Natural killer cell (primary cell): ENCODE results near the gene PPL. TPM values are rescaled to one million over a fixed set of nuclear protein-coding genes. Genes with fewer than 3 reads are reported as not detected.

Experiments
- ATAC-seq, 3 donors: fragments of 150-1000 bp in 2 of 3; fragments of 200-7000 bp in 1 of 3; cut with Tn5 transposase; 1 replicate in 1 of 3; 2 replicates in 2 of 3; pipeline ENCODE4 v1.10.0; 2021; ENCODE audit warnings: mild to moderate bottlenecking in 2 of 3, moderate library complexity in 2 of 3
- DNase-seq, 2 donors: peaks; one replicate each; pipeline versions ENCODE4 v3.0.0 to v3.0.0-alpha.2; 2013 to 2021; ENCODE audit warnings: mixed read lengths in 1 of 2
- H3K27ac ChIP-seq: one replicate; pipeline ENCODE4 v1.5.1; 2013; ENCODE audit warnings: mild to moderate bottlenecking, low read length
- H3K27me3 ChIP-seq: one replicate; pipeline ENCODE4 v1.6.1; 2013; ENCODE audit warnings: low read length; ENCODE audit not compliant: control insufficient read depth, insufficient read depth
- H3K36me3 ChIP-seq: one replicate; pipeline ENCODE4 v1.6.1; 2013; ENCODE audit warnings: low read length; ENCODE audit not compliant: control insufficient read depth, insufficient read depth
- H3K4me1 ChIP-seq: one replicate; pipeline ENCODE4 v1.6.1; 2013; ENCODE audit warnings: low read length; ENCODE audit not compliant: control insufficient read depth, insufficient read depth
- H3K4me3 ChIP-seq: one replicate; pipeline ENCODE4 v1.5.1; 2013; ENCODE audit warnings: low read length
- H3K9me3 ChIP-seq: one replicate; pipeline ENCODE4 v1.6.1; 2013; ENCODE audit warnings: low read length; ENCODE audit not compliant: control insufficient read depth, insufficient read depth
- H3K27ac Mint-ChIP-seq, 2 donors: one replicate each; pipeline ENCODE4 v1.8.0; 2022; ENCODE audit warnings: mild to moderate bottlenecking in 2 of 2, mixed read lengths in 2 of 2, moderate library complexity in 1 of 2
- H3K27me3 Mint-ChIP-seq, 2 donors: one replicate each; pipeline ENCODE4 v1.8.0; 2022; ENCODE audit warnings: low read depth in 2 of 2, mixed read lengths in 2 of 2
- H3K36me3 Mint-ChIP-seq: one replicate; pipeline ENCODE4 v1.8.0; 2022; ENCODE audit warnings: mixed read lengths
- H3K4me1 Mint-ChIP-seq, 2 donors: one replicate each; pipeline ENCODE4 v1.8.0; 2022; ENCODE audit warnings: mixed read lengths in 2 of 2
- H3K4me3 Mint-ChIP-seq: one replicate; pipeline ENCODE4 v1.8.0; 2022; ENCODE audit warnings: mild to moderate bottlenecking, moderate library complexity, mixed read lengths
- H3K9me3 Mint-ChIP-seq, 2 donors: one replicate each; pipeline ENCODE4 v1.8.0; 2022; ENCODE audit warnings: mixed read lengths in 2 of 2
- CTCF ChIP-seq: fragments of 200-600 bp; IDR thresholded peaks from one replicate; pipeline ENCODE4 v1.8.0; 2022; ENCODE audit warnings: antibody characterized with exemption
- WGBS: methylation state at CpG from one replicate; pipeline ENCODE4 v1.1.7; 2013; ENCODE audit warnings: missing lambda C conversion rate; ENCODE audit not compliant: insufficient coverage; 5-methylcytosine and 5-hydroxymethylcytosine counted together
- intact Hi-C: fragments of 100-400 bp; cut with micrococcal nuclease; formaldehyde crosslinking; loops from one replicate; pipeline ENCODE4 v1.14.2; 2022
- total RNA-seq, 4 donors: library from RNA; stranded (reverse); fragments of 120-200 nt in 1 of 4; gene quantifications; one replicate each; pipeline versions ENCODE4 v1.2.3 to v1.2.4, GENCODE V29; 2013 to 2022

The PPL gene
- total RNA-seq, 3 donors from 2014 or later (not counting 1 experiment from before 2014, with no cell fraction given): not detected

- Mint-ChIP-seq H3K27me3 (no peaks in the 10 kb centered on the region), H3K36me3 (no peaks in the 10 kb centered on the region), H3K4me3 (no peak overlapping the region), H3K9me3 (no peaks in the 10 kb centered on the region), H3K27ac (no peak overlapping the region), H3K4me1 (no peaks in the 10 kb centered on the region)
- intact Hi-C loops: no loop called here
- DNase-seq (no peak), ATAC-seq (no peak)
- H3K4me3 ChIP-seq: no peak overlapping the region
- H3K27me3 ChIP-seq: no peaks in the 10 kb centered on the region
- H3K36me3 ChIP-seq: no peaks in the 10 kb centered on the region
- TF ChIP-seq CTCF: no peak
- H3K27ac ChIP-seq: no peak overlapping the region
- no peaks in the 10 kb centered on the region for H3K4me1 ChIP-seq
- WGBS: 76% methylated on average over 5 of the region's 5 CpGs
- no peaks in the 10 kb centered on the region for H3K9me3 ChIP-seq
Observed at GRCh38 chr16:4920826-4921225, 16.1 kb downstream of the PPL start.

DNA sequence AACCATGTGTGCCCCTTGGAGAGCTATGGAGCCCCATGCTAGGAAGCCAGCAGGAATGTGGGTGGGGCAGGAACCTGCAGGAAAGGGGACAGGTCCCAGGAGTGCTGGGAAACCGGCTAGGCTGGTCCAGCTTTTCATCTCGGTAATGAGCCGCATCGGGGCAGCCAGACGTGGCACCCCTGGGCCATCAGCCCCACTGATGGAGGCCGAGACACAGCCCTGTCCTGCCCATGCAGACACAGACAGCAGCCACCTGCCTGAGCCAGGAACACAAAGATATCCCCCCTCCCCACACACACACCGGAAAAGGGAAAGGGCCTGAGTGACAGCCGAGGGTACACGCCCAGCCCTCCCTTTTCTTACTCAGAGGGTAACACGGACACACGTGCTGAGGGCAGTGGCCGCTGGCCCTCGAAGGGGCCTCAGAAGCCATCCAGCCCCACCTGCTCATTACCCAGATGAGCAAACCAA lies 18.1 kb downstream of the PPL start:
- Histone ChIP-seq H3K4me3 (no peak overlapping the region), H3K27me3 (no peaks in the 10 kb centered on the region), H3K36me3 (no peaks in the 10 kb centered on the region), H3K9me3 (no peaks in the 10 kb centered on the region), H3K27ac (no peak overlapping the region), H3K4me1 (no peaks in the 10 kb centered on the region)
- Mint-ChIP-seq H3K27ac (no peak overlapping the region), H3K4me3 (no peak overlapping the region), H3K4me1 (no peaks in the 10 kb centered on the region), H3K9me3 (no peaks in the 10 kb centered on the region), H3K36me3 (no peaks in the 10 kb centered on the region), H3K27me3 (no peaks in the 10 kb centered on the region)
- 69% methylated on average over 13 of the region's 13 CpGs for WGBS
- DNase-seq (no peak), ATAC-seq (no peak)
- TF ChIP-seq CTCF: no peak
- intact Hi-C loops: no loop called here

GRCh38 chr16:4917117-4917516 lies 19.8 kb downstream of the PPL start:
- WGBS: 47% methylated on average over 4 of the region's 4 CpGs
- TF ChIP-seq CTCF: no peak
- no peaks in the 10 kb centered on the region for H3K27me3 Mint-ChIP-seq
- Histone ChIP-seq H3K9me3 (no peaks in the 10 kb centered on the region), H3K27me3 (no peaks in the 10 kb centered on the region), H3K4me1 (no peaks in the 10 kb centered on the region), H3K4me3 (no peak overlapping the region), H3K36me3 (no peaks in the 10 kb centered on the region), H3K27ac (no peak overlapping the region)
- no peaks in the 10 kb centered on the region for H3K36me3 Mint-ChIP-seq
- H3K27ac Mint-ChIP-seq: no peak overlapping the region
- DNase-seq (no peak), ATAC-seq (no peak)
- H3K4me3 Mint-ChIP-seq: no peak overlapping the region
- no peaks in the 10 kb centered on the region for H3K9me3 Mint-ChIP-seq
- H3K4me1 Mint-ChIP-seq: no peaks in the 10 kb centered on the region
- intact Hi-C loops: no loop called here

GRCh38 chr16:4915226-4915761 lies 21.7 kb downstream of the PPL start:
- ATAC-seq (no peak), DNase-seq (no peak)
- Histone ChIP-seq H3K4me3 (no peak overlapping the region), H3K27me3 (no peaks in the 10 kb centered on the region), H3K9me3 (no peaks in the 10 kb centered on the region), H3K27ac (no peak overlapping the region), H3K36me3 (no peaks in the 10 kb centered on the region), H3K4me1 (no peaks in the 10 kb centered on the region)
- H3K27ac Mint-ChIP-seq: no peak overlapping the region
- H3K4me3 Mint-ChIP-seq: no peak overlapping the region
- TF ChIP-seq CTCF: no peak
- intact Hi-C loops: no loop called here
- WGBS: 61% methylated on average over 9 of the region's 11 CpGs
- H3K4me1 Mint-ChIP-seq: no peaks in the 10 kb centered on the region
- H3K9me3 Mint-ChIP-seq: no peaks in the 10 kb centered on the region
- no peaks in the 10 kb centered on the region for H3K27me3 Mint-ChIP-seq
- H3K36me3 Mint-ChIP-seq: no peaks in the 10 kb centered on the region
